ENCODE measurements around the gene PKNOX2. TPM values are rescaled to one million over a fixed set of nuclear protein-coding genes. Genes with fewer than 3 reads are reported as not detected.

The PKNOX2 gene
- total RNA-seq, 2 experiments from 2014 or later: not detected

- Mint-ChIP-seq H3K9me3 (no peaks in the 10 kb centered on the region), H3K36me3 (no peaks in the 10 kb centered on the region), H3K4me3 (no peak overlapping the region), H3K27ac (no peak overlapping the region), H3K4me1 (no peaks in the 10 kb centered on the region), H3K27me3 (peaks cover 76% of the 10 kb centered on the region)
- no peak for DNase-seq
Observed at GRCh38 chr11:125175166-125175565, 10.6 kb downstream of the PKNOX2 start.

GRCh38 chr11:125175896-125176575 lies 11.5 kb downstream of the PKNOX2 start:
- peaks cover 71% of the 10 kb centered on the region for H3K27me3 Mint-ChIP-seq

GRCh38 chr11:125176866-125177265 lies 12.3 kb downstream of the PKNOX2 start:
- H3K27ac Mint-ChIP-seq: no peak overlapping the region
- peaks cover 65% of the 10 kb centered on the region for H3K27me3 Mint-ChIP-seq
- no peak for DNase-seq

More at GRCh38 chr11:125175896-125176575, 11.5 kb downstream of the PKNOX2 start:
- H3K27ac Mint-ChIP-seq: no peak overlapping the region
- H3K4me3 Mint-ChIP-seq: no peak overlapping the region
- DNase-seq: no peak
- H3K9me3 Mint-ChIP-seq: no peaks in the 10 kb centered on the region
- no peaks in the 10 kb centered on the region for H3K4me1 Mint-ChIP-seq
- no peaks in the 10 kb centered on the region for H3K36me3 Mint-ChIP-seq

GRCh38 chr11:125177543-125177942 lies 13.0 kb downstream of the PKNOX2 start:
- Mint-ChIP-seq H3K4me1 (no peaks in the 10 kb centered on the region), H3K36me3 (no peaks in the 10 kb centered on the region), H3K27ac (no peak overlapping the region), H3K27me3 (peaks cover 66% of the 10 kb centered on the region), H3K4me3 (no peak overlapping the region), H3K9me3 (no peaks in the 10 kb centered on the region)
- DNase-seq: no peak

More at GRCh38 chr11:125176866-125177265, 12.3 kb downstream of the PKNOX2 start:
- no peak overlapping the region for H3K4me3 Mint-ChIP-seq
- H3K36me3 Mint-ChIP-seq: no peaks in the 10 kb centered on the region
- H3K9me3 Mint-ChIP-seq: no peaks in the 10 kb centered on the region
- no peaks in the 10 kb centered on the region for H3K4me1 Mint-ChIP-seq

- H3K27ac Mint-ChIP-seq: no peak overlapping the region
- H3K27me3 Mint-ChIP-seq: peaks cover 68% of the 10 kb centered on the region
- no peak overlapping the region for H3K4me3 Mint-ChIP-seq
- H3K4me1 Mint-ChIP-seq: no peaks in the 10 kb centered on the region
- DNase-seq: no peak
- H3K36me3 Mint-ChIP-seq: no peaks in the 10 kb centered on the region
- H3K9me3 Mint-ChIP-seq: no peaks in the 10 kb centered on the region
Observed at GRCh38 chr11:125179346-125179745, 14.8 kb downstream of the PKNOX2 start.

- H3K27ac Mint-ChIP-seq: no peak overlapping the region
Observed at GRCh38 chr11:125179895-125180294, 15.3 kb downstream of the PKNOX2 start.

GRCh38 chr11:125180413-125181305 lies 16.1 kb downstream of the PKNOX2 start:
- no peak overlapping the region for H3K4me3 Mint-ChIP-seq
- peaks cover 58% of the 10 kb centered on the region for H3K27me3 Mint-ChIP-seq
- no peak for DNase-seq
- no peaks in the 10 kb centered on the region for H3K36me3 Mint-ChIP-seq
- H3K27ac Mint-ChIP-seq: no peak overlapping the region
- no peaks in the 10 kb centered on the region for H3K9me3 Mint-ChIP-seq
- H3K4me1 Mint-ChIP-seq: no peaks in the 10 kb centered on the region

More at GRCh38 chr11:125179895-125180294, 15.3 kb downstream of the PKNOX2 start:
- no peak for DNase-seq
- Mint-ChIP-seq H3K4me1 (no peaks in the 10 kb centered on the region), H3K4me3 (no peak overlapping the region), H3K36me3 (no peaks in the 10 kb centered on the region), H3K27me3 (peaks cover 63% of the 10 kb centered on the region), H3K9me3 (no peaks in the 10 kb centered on the region)

- Mint-ChIP-seq H3K27ac (no peak overlapping the region), H3K4me3 (no peak overlapping the region), H3K9me3 (no peaks in the 10 kb centered on the region), H3K36me3 (no peaks in the 10 kb centered on the region), H3K27me3 (peaks cover 56% of the 10 kb centered on the region), H3K4me1 (no peaks in the 10 kb centered on the region)
- no peak for DNase-seq
Observed at GRCh38 chr11:125182573-125182972, 18.0 kb downstream of the PKNOX2 start.

- no peaks in the 10 kb centered on the region for H3K36me3 Mint-ChIP-seq
Observed at GRCh38 chr11:125183641-125184040, 19.1 kb downstream of the PKNOX2 start.

GRCh38 chr11:125188021-125188420 lies 23.5 kb downstream of the PKNOX2 start:
- Mint-ChIP-seq H3K4me1 (no peaks in the 10 kb centered on the region), H3K27me3 (peaks cover 69% of the 10 kb centered on the region), H3K36me3 (no peaks in the 10 kb centered on the region), H3K9me3 (no peaks in the 10 kb centered on the region), H3K27ac (no peak overlapping the region), H3K4me3 (no peak overlapping the region)
- DNase-seq: no peak

More at GRCh38 chr11:125183641-125184040, 19.1 kb downstream of the PKNOX2 start:
- Mint-ChIP-seq H3K4me1 (no peaks in the 10 kb centered on the region), H3K27ac (no peak overlapping the region), H3K9me3 (no peaks in the 10 kb centered on the region), H3K4me3 (no peak overlapping the region), H3K27me3 (peaks cover 52% of the 10 kb centered on the region)
- DNase-seq: no peak

GRCh38 chr11:125190566-125190965 lies 26.0 kb downstream of the PKNOX2 start:
- Mint-ChIP-seq H3K4me1 (no peaks in the 10 kb centered on the region), H3K9me3 (peaks cover 3% of the 10 kb centered on the region), H3K27me3 (peaks cover 64% of the 10 kb centered on the region), H3K4me3 (no peak overlapping the region), H3K27ac (no peak overlapping the region), H3K36me3 (no peaks in the 10 kb centered on the region)
- DNase-seq: no peak

GRCh38 chr11:125192183-125192582 lies 27.6 kb downstream of the PKNOX2 start:
- H3K9me3 Mint-ChIP-seq: peaks cover 3% of the 10 kb centered on the region
- H3K27me3 Mint-ChIP-seq: peaks cover 48% of the 10 kb centered on the region
- no peaks in the 10 kb centered on the region for H3K36me3 Mint-ChIP-seq
- DNase-seq: no peak
- H3K4me3 Mint-ChIP-seq: no peak overlapping the region
- H3K4me1 Mint-ChIP-seq: no peaks in the 10 kb centered on the region
- no peak overlapping the region for H3K27ac Mint-ChIP-seq

GRCh38 chr11:125192717-125193415 lies 28.3 kb downstream of the PKNOX2 start:
- Mint-ChIP-seq H3K27me3 (peaks cover 49% of the 10 kb centered on the region), H3K4me1 (no peaks in the 10 kb centered on the region), H3K36me3 (no peaks in the 10 kb centered on the region), H3K9me3 (peaks cover 3% of the 10 kb centered on the region), H3K4me3 (no peak overlapping the region), H3K27ac (no peak overlapping the region)
- no peak for DNase-seq

GRCh38 chr11:125193416-125193726 lies 28.8 kb downstream of the PKNOX2 start:
- no peak overlapping the region for H3K4me3 Mint-ChIP-seq
- H3K27me3 Mint-ChIP-seq: peaks cover 52% of the 10 kb centered on the region
- H3K27ac Mint-ChIP-seq: no peak overlapping the region
- H3K4me1 Mint-ChIP-seq: no peaks in the 10 kb centered on the region
- H3K9me3 Mint-ChIP-seq: peaks cover 3% of the 10 kb centered on the region
- no peaks in the 10 kb centered on the region for H3K36me3 Mint-ChIP-seq
- no peak for DNase-seq

- H3K4me3 Mint-ChIP-seq: no peak overlapping the region
- no peaks in the 10 kb centered on the region for H3K36me3 Mint-ChIP-seq
- H3K27me3 Mint-ChIP-seq: peaks cover 52% of the 10 kb centered on the region
Observed at GRCh38 chr11:125193841-125194240, 29.3 kb downstream of the PKNOX2 start.

More at GRCh38 chr11:125193841-125194240, 29.3 kb downstream of the PKNOX2 start:
- Mint-ChIP-seq H3K4me1 (no peaks in the 10 kb centered on the region), H3K9me3 (peaks cover 3% of the 10 kb centered on the region), H3K27ac (no peak overlapping the region)
- DNase-seq: no peak

Measured in activated naive CD8-positive, alpha-beta T cell treated with anti-CD3 and anti-CD28 coated beads for 36 hours (primary cell).